ENCODE measurements around the gene MARVELD1. TPM values are rescaled to one million over a fixed set of nuclear protein-coding genes. Genes with fewer than 3 reads are reported as not detected.

The MARVELD1 gene
- total and polyA plus RNA-seq, 2 of the 4 experiments (the other 2 are of a cell fraction): 12.0 to 68.1 TPM

- WGBS, 2 experiments (ENCODE audit: extremely low coverage in 2 of 2, insufficient read length in 1 of 2): no CpG with 5 or more reads among the region's 8 CpGs
- Histone ChIP-seq H3K9me3 (ENCODE audit: control insufficient read depth, insufficient read depth, low read length) (no peaks in the 10 kb centered on the region), H2BK5ac (ENCODE audit: low read depth, low read length, poor library complexity, severe bottlenecking) (peak overlapping the region; percentile 99), H3K14ac (replicated peaks; ENCODE audit: low read depth, low read length) (peak overlapping the region; percentile 93), H3K23ac (ENCODE audit: low read depth, low read length) (peak overlapping the region; percentile 70), H3K56ac (ENCODE audit: extremely low read depth, insufficient read depth, low read length) (peak overlapping the region; percentile 71; the same call in 1 of the 2 replicates), H3K4me1 (ENCODE audit: control insufficient read depth, insufficient read depth, low read length) (peaks cover 28% of the 10 kb centered on the region), H3K79me1 (ENCODE audit: low read depth in 1 of 2, low read length in 2 of 2) (peaks cover 41 to 67% of the 10 kb centered on the region in 2 experiments; a peak in 3 of 4 replicates), H2AK9ac (replicated peaks; ENCODE audit: low read depth, low read length, poor library complexity) (peak overlapping the region; percentile 99), H3K9me1 (ENCODE audit: insufficient read depth, low read length) (peaks cover 24% of the 10 kb centered on the region), H2BK15ac (ENCODE audit: low read depth, low read length) (0 out of 3 replicates have a peak overlapping the region, but pooled peaks have one; percentile 26), H4K8ac (ENCODE audit: low read depth in 2 of 2, low read length in 2 of 2) (peak overlapping the region; percentile 77 to 97; a peak in 3 of 4 replicates), H3K18ac (ENCODE audit: low read depth, low read length) (peak overlapping the region; percentile 26; the same call in 1 of the 2 replicates), H3K27ac (ENCODE audit: insufficient read depth, low read length) (peak overlapping the region; percentile 99), H3K4me2 (ENCODE audit: low read depth, low read length) (peak overlapping the region; percentile 91), H3K4me3 (ENCODE audit: insufficient read depth, low read depth, low read length) (peak overlapping the region; percentile 97), H4K91ac (ENCODE audit: insufficient read depth, low read depth, low read length) (peak overlapping the region; percentile 98), H4K20me1 (ENCODE audit: insufficient read depth, low read length) (peaks cover 43% of the 10 kb centered on the region), H3K9ac (ENCODE audit: low read depth, low read length) (peak overlapping the region; percentile 91), H2AK5ac (ENCODE audit: low read depth, low read length) (peak overlapping the region; percentile 33), H3K36me3 (ENCODE audit: control insufficient read depth, insufficient read depth, low read length) (peaks cover 31% of the 10 kb centered on the region), H3K27me3 (ENCODE audit: control insufficient read depth, insufficient read depth, low read length) (no peaks in the 10 kb centered on the region), H4K5ac (ENCODE audit: low read depth, low read length) (peak overlapping the region; percentile 50), H2AFZ (replicated peaks; ENCODE audit: low read length, poor library complexity) (peak overlapping the region; percentile 94), H2BK20ac (ENCODE audit: low read depth, low read length) (peak overlapping the region; percentile 12; the same call in 1 of the 2 replicates), H2BK120ac (ENCODE audit: low read depth, low read length) (peak overlapping the region; percentile 48; the same call in 1 of the 2 replicates), H3K4ac (ENCODE audit: low read depth, low read length) (peak overlapping the region; percentile 95)
- TSS peak; percentile 66 for BruUV-seq (replicated peaks)
- no peak for DNase-seq
- in situ Hi-C loops (cut with MboI; ENCODE audit: low sequenced_read_pairs): no loop called here
- ChIA-PET POLR2A (ENCODE audit: unreplicated experiment) (interaction anchor here (0.7 to 2.0 kb wide), 3 partner anchors 9 to 28 kb away, joined by 3 to 6 read pairs (median 5); partner anchors contain the start of gene AVPI1), CTCF (interaction anchor here (1.3 to 1.5 kb wide), 3 partner anchors 14 to 39 kb away, joined by 3 to 6 read pairs (median 4); partner anchors contain the start of gene ZFYVE27)
- ATAC-seq (ENCODE audit: low read depth): no peak
- intact Hi-C loops (cut with micrococcal nuclease): no loop called here
- dilution Hi-C loops (cut with HindIII; ENCODE audit: low sequenced_read_pairs, unreplicated experiment): no loop called here
- no peak for TF ChIP-seq POLR2A (IDR thresholded peaks at IDR 0.05; ENCODE audit: low read depth, low read length)
- no peak for TF ChIP-seq MAZ (IDR thresholded peaks at IDR 0.05; ENCODE audit: borderline replicate concordance, low read depth, low read length)
- no peak for TF ChIP-seq RFX5 (IDR thresholded peaks at IDR 0.05; ENCODE audit: low read depth, low read length)
- no peak for TF ChIP-seq ELK1 (IDR thresholded peaks at IDR 0.05; ENCODE audit: borderline replicate concordance, low read depth, low read length)
- TF ChIP-seq RCOR1 (IDR thresholded peaks at IDR 0.05; ENCODE audit: insufficient replicate concordance, low read length): no peak
- TF ChIP-seq USF2 (IDR thresholded peaks at IDR 0.05; ENCODE audit: low read depth, low read length): no peak
- no peak for TF ChIP-seq NFE2L2 (IDR thresholded peaks at IDR 0.05; ENCODE audit: low read depth, low read length)
- no peak for TF ChIP-seq MXI1 (IDR thresholded peaks at IDR 0.05; ENCODE audit: borderline replicate concordance, low read depth, low read length)
- no peak for TF ChIP-seq SMC3 (IDR thresholded peaks at IDR 0.05; ENCODE audit: low read depth, low read length)
- TF ChIP-seq FOS (IDR thresholded peaks at IDR 0.05; ENCODE audit: low read depth, low read length): no peak
- TF ChIP-seq CHD1 (IDR thresholded peaks at IDR 0.05; ENCODE audit: low read depth, low read length): no peak
- no peak for TF ChIP-seq CEBPB (IDR thresholded peaks at IDR 0.05; ENCODE audit: low read depth, low read length)
- no peak for TF ChIP-seq MAFK (IDR thresholded peaks at IDR 0.05; ENCODE audit: low read depth, low read length)
- TF ChIP-seq RAD21 (IDR thresholded peaks at IDR 0.05; ENCODE audit: low read length): no peak
- TF ChIP-seq CTCF (conservative IDR thresholded peaks at IDR 0.05; ENCODE audit: low read depth, low read length): no peak
These were observed 1.8 kb downstream of the MARVELD1 start for GRCh38 chr10:97715259-97715874.

All from IMR-90 (cell line).